IMR-90 (cell line): ENCODE results near the gene TSKU. TPM values are rescaled to one million over a fixed set of nuclear protein-coding genes. Genes with fewer than 3 reads are reported as not detected.
A peak's percentile ranks its signal among the peaks of the same experiment; 100 is the strongest.

Experiments
- ATAC-seq: fragments of 200-7000 bp; cut with Tn5 transposase; 2 replicates; pipeline ENCODE4 v1.9.1; 2020; ENCODE audit warnings: low read depth, mild to moderate bottlenecking, moderate library complexity
- BruUV-seq: library from RNA; stranded (reverse); fragments of 400-500 nt; replicated peaks from 2 replicates; lab custom pipeline; 2021; lab: Mats Ljungman, UMichigan
- CTCF ChIA-PET: fragments of 300-600 bp; formaldehyde crosslinking; extraction: SDS; loops from one replicate; lab custom pipeline; 2021; ENCODE audit warnings: antibody characterized with exemption; lab: Yijun Ruan, JAX
- POLR2A ChIA-PET: fragments of 300-600 bp; sonication (Branson Sonifier 250); formaldehyde crosslinking; loops from one replicate; lab custom pipeline; 2022; ENCODE audit warnings: antibody characterized with exemption; ENCODE audit not compliant: unreplicated experiment; lab: Charles Lee
- DNase-seq: peaks from one replicate; pipeline ENCODE4 v3.0.0; 2013
- H2AFZ ChIP-seq: replicated peaks from 2 replicates; pipeline ENCODE3; 2013; ENCODE audit warnings: low read length, mild to moderate bottlenecking; ENCODE audit not compliant: poor library complexity
- H2AK5ac ChIP-seq: 2 replicates; pipeline ENCODE4 v1.6.1; 2013; ENCODE audit warnings: low read depth, low read length, inconsistent platforms
- H2AK9ac ChIP-seq: replicated peaks from 2 replicates; pipeline ENCODE3; 2013; ENCODE audit warnings: mild to moderate bottlenecking, low read depth, low read length, moderate library complexity; ENCODE audit not compliant: poor library complexity
- H2BK120ac ChIP-seq: 2 replicates; pipeline ENCODE4 v1.6.1; 2013; ENCODE audit warnings: low read depth, low read length, inconsistent platforms
- H2BK15ac ChIP-seq: 3 replicates; pipeline ENCODE4 v1.6.1; 2013; ENCODE audit warnings: low read depth, low read length, inconsistent platforms
- H2BK20ac ChIP-seq: 2 replicates; pipeline ENCODE4 v1.6.1; 2013; ENCODE audit warnings: low read depth, mild to moderate bottlenecking, inconsistent platforms, low read length, moderate library complexity
- H2BK5ac ChIP-seq: 2 replicates; pipeline ENCODE4 v1.6.1; 2013; ENCODE audit warnings: mild to moderate bottlenecking, low read depth, low read length, inconsistent platforms; ENCODE audit not compliant: poor library complexity, severe bottlenecking
- H3K14ac ChIP-seq: replicated peaks from 2 replicates; pipeline ENCODE4 v1.6.1; 2013; ENCODE audit warnings: low read depth, low read length, inconsistent platforms
- H3K18ac ChIP-seq: 2 replicates; pipeline ENCODE4 v1.6.1; 2013; ENCODE audit warnings: low read depth, low read length, control low read depth
- H3K23ac ChIP-seq: 2 replicates; pipeline ENCODE4 v1.6.1; 2013; ENCODE audit warnings: low read depth, low read length, inconsistent platforms
- H3K27ac ChIP-seq: 2 replicates; pipeline ENCODE4 v1.5.1; 2013; ENCODE audit warnings: mild to moderate bottlenecking, control low read depth, low read length; ENCODE audit not compliant: insufficient read depth
- H3K27me3 ChIP-seq: 2 replicates; pipeline ENCODE4 v1.6.1; 2013; ENCODE audit warnings: low read length; ENCODE audit not compliant: control insufficient read depth, insufficient read depth
- H3K36me3 ChIP-seq: 2 replicates; pipeline ENCODE4 v1.6.1; 2013; ENCODE audit warnings: low read length, mixed read lengths; ENCODE audit not compliant: control insufficient read depth, insufficient read depth
- H3K4ac ChIP-seq: 2 replicates; pipeline ENCODE4 v1.6.1; 2013; ENCODE audit warnings: low read depth, low read length, inconsistent platforms
- H3K4me1 ChIP-seq: 2 replicates; pipeline ENCODE4 v1.6.1; 2013; ENCODE audit warnings: low read length, mixed read lengths; ENCODE audit not compliant: control insufficient read depth, insufficient read depth
- H3K4me2 ChIP-seq: 2 replicates; pipeline ENCODE4 v1.6.1; 2013; ENCODE audit warnings: low read depth, mild to moderate bottlenecking, control low read depth, low read length, moderate library complexity
- H3K4me3 ChIP-seq: 2 replicates; pipeline ENCODE4 v1.5.1; 2013; ENCODE audit warnings: low read depth, mild to moderate bottlenecking, control low read depth, low read length, moderate library complexity; ENCODE audit not compliant: insufficient read depth
- H3K56ac ChIP-seq: 2 replicates; pipeline ENCODE4 v1.6.1; 2013; ENCODE audit warnings: low read length, inconsistent platforms; ENCODE audit not compliant: insufficient read depth; ENCODE audit errors: extremely low read depth
- H3K79me1 ChIP-seq, 2 experiments: 2 replicates each; pipeline ENCODE4 v1.6.1; 2013; ENCODE audit warnings: low read length in 2 of 2, inconsistent platforms in 1 of 2, low read depth in 1 of 2
- H3K9ac ChIP-seq: 2 replicates; pipeline ENCODE4 v1.6.1; 2013; ENCODE audit warnings: low read depth, low read length, control low read depth
- H3K9me1 ChIP-seq: 2 replicates; pipeline ENCODE4 v1.6.1; 2013; ENCODE audit warnings: low read length, inconsistent platforms; ENCODE audit not compliant: insufficient read depth
- H3K9me3 ChIP-seq: 2 replicates; pipeline ENCODE4 v1.6.1; 2013; ENCODE audit warnings: low read length; ENCODE audit not compliant: control insufficient read depth, insufficient read depth
- H4K20me1 ChIP-seq: 2 replicates; pipeline ENCODE4 v1.6.1; 2013; ENCODE audit warnings: low read length, inconsistent platforms; ENCODE audit not compliant: insufficient read depth
- H4K5ac ChIP-seq: 2 replicates; pipeline ENCODE4 v1.6.1; 2013; ENCODE audit warnings: mild to moderate bottlenecking, low read depth, low read length, control low read depth
- H4K8ac ChIP-seq, 2 experiments: 2 replicates each; pipeline ENCODE4 v1.6.1; 2013; ENCODE audit warnings: low read depth in 2 of 2, low read length in 2 of 2, control low read depth in 1 of 2, inconsistent platforms in 1 of 2
- H4K91ac ChIP-seq: 2 replicates; pipeline ENCODE4 v1.6.1; 2013; ENCODE audit warnings: low read depth, low read length, inconsistent platforms; ENCODE audit not compliant: insufficient read depth
- CEBPB ChIP-seq: IDR thresholded peaks from 2 replicates; pipeline ENCODE4 v1.6.1; 2012; ENCODE audit warnings: low read depth, low read length, improper control_type of control experiment
- FOS ChIP-seq: fragments of 150-350 bp; IDR thresholded peaks from 2 replicates; pipeline ENCODE4 v1.6.1; 2016; ENCODE audit warnings: low read depth, low read length
- MAZ ChIP-seq: IDR thresholded peaks from 2 replicates; pipeline ENCODE4 v1.6.1; 2012; ENCODE audit warnings: low read depth, mild to moderate bottlenecking, low read length, improper control_type of control experiment, moderate library complexity, borderline replicate concordance
- MXI1 ChIP-seq: IDR thresholded peaks from 2 replicates; pipeline ENCODE4 v1.6.1; 2012; ENCODE audit warnings: low read depth, mild to moderate bottlenecking, low read length, moderate library complexity, borderline replicate concordance
- WGBS, 2 experiments: methylation state at CpG; one replicate each; pipeline versions ENCODE4 v1.1.5 to v1.1.7; 2013; ENCODE audit warnings: missing lambda C conversion rate in 2 of 2; ENCODE audit not compliant: insufficient read length in 1 of 2; ENCODE audit errors: extremely low coverage in 2 of 2; 5-methylcytosine and 5-hydroxymethylcytosine counted together
- dilution Hi-C: fragments of 300-500 bp; cut with HindIII; formaldehyde crosslinking; loops from one replicate; pipeline ENCODE4 v1.14.3; 2018; ENCODE audit warnings: low sequenced_read_pairs; ENCODE audit not compliant: unreplicated experiment
- in situ Hi-C: fragments of 300-500 bp; cut with MboI; formaldehyde crosslinking; loops from 3 replicates; pipeline ENCODE4 v1.14.3; 2019; ENCODE audit warnings: low sequenced_read_pairs, inconsistent platforms, mixed read lengths
- intact Hi-C: fragments of 100-400 bp; cut with micrococcal nuclease; formaldehyde crosslinking; loops from 2 replicates; pipeline ENCODE4 v1.10.0; 2022
- polyA plus RNA-seq, 3 experiments: library from polyadenylated mRNA; depleted of rRNA; stranded (reverse); fragments of >200 nt; gene quantifications; 2 replicates each; pipeline ENCODE4 v1.2.3, GENCODE V29; 2012; ENCODE audit warnings: low replicate concordance in 1 of 3
- total RNA-seq: library from RNA; depleted of rRNA; stranded (reverse); fragments of >200 nt; gene quantifications from 2 replicates; pipeline ENCODE4 v1.2.3, GENCODE V29; 2012
- TF ChIP-seq, protein P1 (sequence below): fragments of 150-350 bp; IDR thresholded peaks from 2 replicates; pipeline ENCODE4 v1.6.1; 2017; ENCODE audit warnings: mild to moderate bottlenecking, antibody characterized with exemption, low read length, low read depth

Gene TSKU
- total and polyA plus RNA-seq, 2 of the 4 experiments (the other 2 are of a cell fraction), result 6.8 to 26.6 TPM

- no TSS peak for BruUV-seq
- peak overlapping the region; percentile 9 for H4K5ac ChIP-seq
- peak overlapping the region; percentile 41; the same call in 1 of the 3 replicates for H2BK15ac ChIP-seq
- H3K56ac ChIP-seq, result no peak overlapping the region
- H2AFZ ChIP-seq, result peak overlapping the region; percentile 58
- ChIA-PET CTCF (interaction anchor here (1.0 to 1.6 kb wide), 4 partner anchors 15 to 116 kb away, joined by 3 to 7 read pairs (median 4); no protein-coding TSS in a partner anchor), POLR2A (no interaction called here)
- H3K4me2 ChIP-seq, result peak overlapping the region; percentile 51; the same call in 1 of the 2 replicates
- peak overlapping the region; percentile 63 for H2BK5ac ChIP-seq
- no peaks in the 10 kb centered on the region for H3K79me1 ChIP-seq
- peak overlapping the region; percentile 70 for H3K23ac ChIP-seq
- in situ Hi-C loops, result no loop called here
- dilution Hi-C loops, result no loop called here
- peak overlapping the region; percentile 38 for H2BK120ac ChIP-seq
- no peak overlapping the region for H3K4me3 ChIP-seq
- WGBS, 2 experiments, result no CpG with 5 or more reads among the region's 3 CpGs
- peak; percentile 68 for ATAC-seq
- H2BK20ac ChIP-seq, result peak overlapping the region; percentile 71
- H3K27ac ChIP-seq, result peak overlapping the region; percentile 86
- H3K4ac ChIP-seq, result peak overlapping the region; percentile 76
- intact Hi-C loops, result no loop called here
- DNase-seq, result peak; percentile 83
- peaks cover 43% of the 10 kb centered on the region for H3K4me1 ChIP-seq
- peak overlapping the region; percentile 18 to 72; a peak in 2 of 4 replicates for H4K8ac ChIP-seq
- no peak overlapping the region; the same call in 1 of the 2 replicates for H3K9ac ChIP-seq
- TF ChIP-seq CEBPB (peak; percentile 78), MAZ (no peak), FOS (no peak), MXI1 (no peak)
- TF ChIP-seq, protein P1, sequence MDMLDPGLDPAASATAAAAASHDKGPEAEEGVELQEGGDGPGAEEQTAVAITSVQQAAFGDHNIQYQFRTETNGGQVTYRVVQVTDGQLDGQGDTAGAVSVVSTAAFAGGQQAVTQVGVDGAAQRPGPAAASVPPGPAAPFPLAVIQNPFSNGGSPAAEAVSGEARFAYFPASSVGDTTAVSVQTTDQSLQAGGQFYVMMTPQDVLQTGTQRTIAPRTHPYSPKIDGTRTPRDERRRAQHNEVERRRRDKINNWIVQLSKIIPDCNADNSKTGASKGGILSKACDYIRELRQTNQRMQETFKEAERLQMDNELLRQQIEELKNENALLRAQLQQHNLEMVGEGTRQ, result no peak
- H2AK5ac ChIP-seq, result peak overlapping the region; percentile 83
- H3K27me3 ChIP-seq, result no peaks in the 10 kb centered on the region; the same call in 1 of the 2 replicates
- peaks cover 2% of the 10 kb centered on the region; the same call in 1 of the 2 replicates for H3K36me3 ChIP-seq
- peak overlapping the region; percentile 10 for H2AK9ac ChIP-seq
- H3K14ac ChIP-seq, result peak overlapping the region; percentile 62; the same call in 1 of the 2 replicates
- peaks cover 25% of the 10 kb centered on the region for H4K20me1 ChIP-seq
- no peaks in the 10 kb centered on the region for H3K9me3 ChIP-seq
- peak overlapping the region; percentile 83 for H4K91ac ChIP-seq
- peaks cover 28% of the 10 kb centered on the region for H3K9me1 ChIP-seq
- peak overlapping the region; percentile 25 for H3K18ac ChIP-seq
Measured at GRCh38 chr11:76803023-76803422, 19.9 kb downstream of the TSKU start.
